GM12878 (cell line): ENCODE results near the gene NPTX1.

ENCODE experiments used
- CBX3 ChIP-seq: fragments of 200-600 bp; sonication (generic); IDR thresholded peaks from 2 replicates; pipeline ENCODE4 v1.6.1; 2016; ENCODE audit warnings: low read depth, borderline replicate concordance
- TF ChIP-seq, protein P1 (sequence below), 3 experiments: IDR thresholded peaks in 2 of 3; conservative IDR thresholded peaks in 1 of 3; 2 replicates each; pipeline ENCODE4 v1.5.1; 2011; ENCODE audit warnings: low read depth in 3 of 3, low read length in 3 of 3, mild to moderate bottlenecking in 3 of 3, control low read depth in 2 of 3, moderate library complexity in 2 of 3, inconsistent platforms in 1 of 3, mixed read lengths in 1 of 3; ENCODE audit not compliant: control insufficient read depth in 2 of 3, insufficient read depth in 1 of 3; ENCODE audit errors: extremely low read depth in 1 of 3

DNA sequence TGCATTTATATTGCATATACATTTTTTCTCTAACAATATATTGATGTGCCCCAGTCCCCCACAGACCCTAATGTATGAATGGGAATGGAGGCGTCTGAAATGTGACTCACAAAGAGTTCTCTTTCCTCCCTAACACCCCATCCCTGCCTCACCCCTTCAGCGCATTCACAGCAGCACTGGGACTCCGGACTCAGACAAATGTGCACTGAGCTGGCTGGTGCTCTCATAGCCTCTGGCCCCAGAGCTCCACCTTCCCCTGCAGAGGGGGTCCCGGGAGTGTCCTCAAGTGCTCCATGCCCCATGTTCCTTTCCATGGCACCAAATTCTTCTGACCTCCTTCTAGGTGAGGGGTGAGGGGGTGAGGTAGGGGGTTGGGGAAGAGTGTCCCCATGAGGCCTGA lies 20.6 kb downstream of the NPTX1 start:
- TF ChIP-seq, protein P1, sequence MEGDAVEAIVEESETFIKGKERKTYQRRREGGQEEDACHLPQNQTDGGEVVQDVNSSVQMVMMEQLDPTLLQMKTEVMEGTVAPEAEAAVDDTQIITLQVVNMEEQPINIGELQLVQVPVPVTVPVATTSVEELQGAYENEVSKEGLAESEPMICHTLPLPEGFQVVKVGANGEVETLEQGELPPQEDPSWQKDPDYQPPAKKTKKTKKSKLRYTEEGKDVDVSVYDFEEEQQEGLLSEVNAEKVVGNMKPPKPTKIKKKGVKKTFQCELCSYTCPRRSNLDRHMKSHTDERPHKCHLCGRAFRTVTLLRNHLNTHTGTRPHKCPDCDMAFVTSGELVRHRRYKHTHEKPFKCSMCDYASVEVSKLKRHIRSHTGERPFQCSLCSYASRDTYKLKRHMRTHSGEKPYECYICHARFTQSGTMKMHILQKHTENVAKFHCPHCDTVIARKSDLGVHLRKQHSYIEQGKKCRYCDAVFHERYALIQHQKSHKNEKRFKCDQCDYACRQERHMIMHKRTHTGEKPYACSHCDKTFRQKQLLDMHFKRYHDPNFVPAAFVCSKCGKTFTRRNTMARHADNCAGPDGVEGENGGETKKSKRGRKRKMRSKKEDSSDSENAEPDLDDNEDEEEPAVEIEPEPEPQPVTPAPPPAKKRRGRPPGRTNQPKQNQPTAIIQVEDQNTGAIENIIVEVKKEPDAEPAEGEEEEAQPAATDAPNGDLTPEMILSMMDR (IDR thresholded peaks at IDR 0.05 in 2 of 3, conservative IDR thresholded peaks at IDR 0.05 in 1 of 3; ENCODE audit: control insufficient read depth in 2 of 3, extremely low read depth in 1 of 3, insufficient read depth in 1 of 3, low read depth in 3 of 3, low read length in 3 of 3): no peak
- no peak for TF ChIP-seq CBX3
